Measurements from ENCODE around the gene ADORA1.

- no peak for TF ChIP-seq EZH2 (IDR thresholded peaks at IDR 0.05; ENCODE audit: borderline replicate concordance, low read length)
- TF ChIP-seq, protein P1, sequence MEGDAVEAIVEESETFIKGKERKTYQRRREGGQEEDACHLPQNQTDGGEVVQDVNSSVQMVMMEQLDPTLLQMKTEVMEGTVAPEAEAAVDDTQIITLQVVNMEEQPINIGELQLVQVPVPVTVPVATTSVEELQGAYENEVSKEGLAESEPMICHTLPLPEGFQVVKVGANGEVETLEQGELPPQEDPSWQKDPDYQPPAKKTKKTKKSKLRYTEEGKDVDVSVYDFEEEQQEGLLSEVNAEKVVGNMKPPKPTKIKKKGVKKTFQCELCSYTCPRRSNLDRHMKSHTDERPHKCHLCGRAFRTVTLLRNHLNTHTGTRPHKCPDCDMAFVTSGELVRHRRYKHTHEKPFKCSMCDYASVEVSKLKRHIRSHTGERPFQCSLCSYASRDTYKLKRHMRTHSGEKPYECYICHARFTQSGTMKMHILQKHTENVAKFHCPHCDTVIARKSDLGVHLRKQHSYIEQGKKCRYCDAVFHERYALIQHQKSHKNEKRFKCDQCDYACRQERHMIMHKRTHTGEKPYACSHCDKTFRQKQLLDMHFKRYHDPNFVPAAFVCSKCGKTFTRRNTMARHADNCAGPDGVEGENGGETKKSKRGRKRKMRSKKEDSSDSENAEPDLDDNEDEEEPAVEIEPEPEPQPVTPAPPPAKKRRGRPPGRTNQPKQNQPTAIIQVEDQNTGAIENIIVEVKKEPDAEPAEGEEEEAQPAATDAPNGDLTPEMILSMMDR (conservative IDR thresholded peaks at IDR 0.05 in 1 of 2, IDR thresholded peaks at IDR 0.05 in 1 of 2; ENCODE audit: extremely low read depth in 1 of 2, insufficient read depth in 1 of 2, low read depth in 1 of 2, low read length in 2 of 2), result no peak
Observed at GRCh38 chr1:203143641-203144040, 16.1 kb downstream of the ADORA1 start.
